ENCODE data around the gene TRIM17.
"Not testable (repeated sequence)": the region's sequence is repeated elsewhere in the genome, so short reads cannot be mapped to it uniquely, and the experiment has no call there.

Gene TRIM17

GRCh38 chr1:228446852-228447251 lies 30.2 kb upstream of the TRIM17 start:
- H3K27me3 ChIP-seq (ENCODE audit: insufficient read depth, low read length), result peaks cover 61% of the 10 kb centered on the region
- no peak overlapping the region for H3K4me3 ChIP-seq (ENCODE audit: low read depth, low read length)

DNA sequence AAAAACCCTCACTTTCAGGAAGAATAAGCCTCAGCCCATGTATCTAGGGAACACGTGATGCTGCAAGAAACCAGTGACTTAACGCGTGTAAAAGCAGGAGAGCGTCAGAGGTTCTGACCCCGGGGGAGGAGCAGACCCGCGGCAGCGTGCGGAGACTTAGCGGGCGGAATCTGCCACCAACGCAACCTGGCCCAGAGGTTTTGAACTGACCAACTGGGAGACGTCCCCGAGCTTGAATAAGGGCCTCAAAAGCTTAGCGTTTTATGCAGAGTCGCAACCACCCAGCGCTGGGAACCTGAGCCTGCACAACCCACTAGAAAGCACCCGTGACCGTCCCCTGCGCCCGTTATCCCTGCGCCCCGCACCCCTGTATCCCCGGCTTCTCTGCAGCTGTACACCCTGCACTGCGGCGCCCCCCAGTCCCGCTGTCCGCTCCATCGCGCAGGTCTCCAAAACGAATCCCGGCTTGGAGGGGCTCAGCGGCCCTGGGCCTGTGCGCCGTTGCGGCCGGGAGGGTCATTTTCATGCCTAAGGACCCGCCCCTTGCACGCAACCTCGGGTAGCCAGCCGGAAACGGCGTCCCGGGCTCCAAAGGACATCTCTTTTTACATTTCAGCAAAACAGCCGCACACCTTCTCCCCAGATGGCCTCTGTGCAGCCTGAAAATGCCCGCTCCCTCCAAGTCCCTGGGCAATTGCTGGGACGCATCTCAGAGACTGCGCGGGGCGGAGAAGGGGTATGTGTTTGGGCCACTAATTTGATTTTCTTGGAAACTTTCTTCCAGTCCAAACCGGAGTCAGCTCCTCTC lies 29.4 kb upstream of the TRIM17 start:
- H3K36me3 ChIP-seq (ENCODE audit: insufficient read depth, low read length), result no peaks in the 10 kb centered on the region
- peak overlapping the region; percentile 77 for H2AFZ ChIP-seq (ENCODE audit: low read length, unreplicated experiment)
- no peaks in the 10 kb centered on the region for H3K79me2 ChIP-seq (ENCODE audit: control insufficient read depth, insufficient read depth, low read length, unreplicated experiment)
- H3K4me3 ChIP-seq (ENCODE audit: low read depth, low read length), result peak overlapping the region; percentile 67
- H3K4me1 ChIP-seq (ENCODE audit: control insufficient read depth, insufficient read depth, low read length, unreplicated experiment), result peaks cover 5% of the 10 kb centered on the region
- H3K27ac ChIP-seq (ENCODE audit: low read depth, low read length), result no peak overlapping the region
- peaks cover 69% of the 10 kb centered on the region for H3K27me3 ChIP-seq (ENCODE audit: insufficient read depth, low read length)

More at GRCh38 chr1:228446852-228447251, 30.2 kb upstream of the TRIM17 start:
- H3K79me2 ChIP-seq (ENCODE audit: control insufficient read depth, insufficient read depth, low read length, unreplicated experiment), result no peaks in the 10 kb centered on the region
- H3K4me1 ChIP-seq (ENCODE audit: control insufficient read depth, insufficient read depth, low read length, unreplicated experiment), result peaks cover 5% of the 10 kb centered on the region
- H3K27ac ChIP-seq (ENCODE audit: low read depth, low read length), result no peak overlapping the region
- H2AFZ ChIP-seq (ENCODE audit: low read length, unreplicated experiment), result no peak overlapping the region
- no peaks in the 10 kb centered on the region for H3K36me3 ChIP-seq (ENCODE audit: insufficient read depth, low read length)

- Histone ChIP-seq H2AFZ (ENCODE audit: low read length, unreplicated experiment) (peak overlapping the region; percentile 77), H3K79me2 (ENCODE audit: control insufficient read depth, insufficient read depth, low read length, unreplicated experiment) (no peaks in the 10 kb centered on the region), H3K36me3 (ENCODE audit: insufficient read depth, low read length) (no peaks in the 10 kb centered on the region), H3K4me1 (ENCODE audit: control insufficient read depth, insufficient read depth, low read length, unreplicated experiment) (peaks cover 5% of the 10 kb centered on the region), H3K27me3 (ENCODE audit: insufficient read depth, low read length) (peaks cover 75% of the 10 kb centered on the region), H3K27ac (ENCODE audit: low read depth, low read length) (no peak overlapping the region), H3K4me3 (ENCODE audit: low read depth, low read length) (peak overlapping the region; percentile 67)
Observed at GRCh38 chr1:228445490-228445842, 28.8 kb upstream of the TRIM17 start.

GRCh38 chr1:228443395-228443794 lies 26.7 kb upstream of the TRIM17 start:
- Histone ChIP-seq H3K27ac (ENCODE audit: low read depth, low read length) (no peak overlapping the region), H3K27me3 (ENCODE audit: insufficient read depth, low read length) (peaks cover 87% of the 10 kb centered on the region), H3K79me2 (ENCODE audit: control insufficient read depth, insufficient read depth, low read length, unreplicated experiment) (no peaks in the 10 kb centered on the region), H3K4me1 (ENCODE audit: control insufficient read depth, insufficient read depth, low read length, unreplicated experiment) (peaks cover 5% of the 10 kb centered on the region), H2AFZ (ENCODE audit: low read length, unreplicated experiment) (no peak overlapping the region), H3K36me3 (ENCODE audit: insufficient read depth, low read length) (no peaks in the 10 kb centered on the region), H3K4me3 (ENCODE audit: low read depth, low read length) (no peak overlapping the region)

- Histone ChIP-seq H3K4me1 (ENCODE audit: control insufficient read depth, insufficient read depth, low read length, unreplicated experiment) (peaks cover 5% of the 10 kb centered on the region), H3K27me3 (ENCODE audit: insufficient read depth, low read length) (peaks cover 79% of the 10 kb centered on the region)
Observed at GRCh38 chr1:228440761-228441500, 24.3 kb upstream of the TRIM17 start.

GRCh38 chr1:228438266-228438665 lies 21.6 kb upstream of the TRIM17 start:
- Histone ChIP-seq H3K36me3 (ENCODE audit: insufficient read depth, low read length) (no peaks in the 10 kb centered on the region), H2AFZ (ENCODE audit: low read length, unreplicated experiment) (no peak overlapping the region), H3K27ac (ENCODE audit: low read depth, low read length) (no peak overlapping the region), H3K27me3 (ENCODE audit: insufficient read depth, low read length) (peaks cover 67% of the 10 kb centered on the region), H3K4me3 (ENCODE audit: low read depth, low read length) (no peak overlapping the region), H3K79me2 (ENCODE audit: control insufficient read depth, insufficient read depth, low read length, unreplicated experiment) (no peaks in the 10 kb centered on the region), H3K4me1 (ENCODE audit: control insufficient read depth, insufficient read depth, low read length, unreplicated experiment) (no peaks in the 10 kb centered on the region)

More at GRCh38 chr1:228440761-228441500, 24.3 kb upstream of the TRIM17 start:
- Histone ChIP-seq H3K4me3 (ENCODE audit: low read depth, low read length) (no peak overlapping the region), H3K36me3 (ENCODE audit: insufficient read depth, low read length) (no peaks in the 10 kb centered on the region), H3K27ac (ENCODE audit: low read depth, low read length) (no peak overlapping the region), H3K79me2 (ENCODE audit: control insufficient read depth, insufficient read depth, low read length, unreplicated experiment) (no peaks in the 10 kb centered on the region), H2AFZ (ENCODE audit: low read length, unreplicated experiment) (no peak overlapping the region)

GRCh38 chr1:228437424-228437962 lies 20.8 kb upstream of the TRIM17 start:
- no peak overlapping the region for H3K4me3 ChIP-seq (ENCODE audit: low read depth, low read length)
- H3K27me3 ChIP-seq (ENCODE audit: insufficient read depth, low read length), result peaks cover 60% of the 10 kb centered on the region
- no peak overlapping the region for H3K27ac ChIP-seq (ENCODE audit: low read depth, low read length)
- no peaks in the 10 kb centered on the region for H3K79me2 ChIP-seq (ENCODE audit: control insufficient read depth, insufficient read depth, low read length, unreplicated experiment)
- no peaks in the 10 kb centered on the region for H3K36me3 ChIP-seq (ENCODE audit: insufficient read depth, low read length)
- no peaks in the 10 kb centered on the region for H3K4me1 ChIP-seq (ENCODE audit: control insufficient read depth, insufficient read depth, low read length, unreplicated experiment)
- no peak overlapping the region for H2AFZ ChIP-seq (ENCODE audit: low read length, unreplicated experiment)

- no peaks in the 10 kb centered on the region for H3K79me2 ChIP-seq (ENCODE audit: control insufficient read depth, insufficient read depth, low read length, unreplicated experiment)
- no peak overlapping the region for H2AFZ ChIP-seq (ENCODE audit: low read length, unreplicated experiment)
- peaks cover 37% of the 10 kb centered on the region for H3K27me3 ChIP-seq (ENCODE audit: insufficient read depth, low read length)
- H3K36me3 ChIP-seq (ENCODE audit: insufficient read depth, low read length), result no peaks in the 10 kb centered on the region
- no peak overlapping the region for H3K4me3 ChIP-seq (ENCODE audit: low read depth, low read length)
- H3K27ac ChIP-seq (ENCODE audit: low read depth, low read length), result no peak overlapping the region
- no peaks in the 10 kb centered on the region for H3K4me1 ChIP-seq (ENCODE audit: control insufficient read depth, insufficient read depth, low read length, unreplicated experiment)
Observed at GRCh38 chr1:228434689-228435088, 18.0 kb upstream of the TRIM17 start.

- not testable (repeated sequence) for H3K36me3 ChIP-seq (ENCODE audit: insufficient read depth, low read length); H3K27ac ChIP-seq (ENCODE audit: low read depth, low read length)
- H3K27me3 ChIP-seq (ENCODE audit: insufficient read depth, low read length), result peaks cover 41% of the 10 kb centered on the region
Observed at GRCh38 chr1:228433337-228434053, 16.8 kb upstream of the TRIM17 start.

GRCh38 chr1:228430243-228430642 lies 13.6 kb upstream of the TRIM17 start:
- peaks cover 29% of the 10 kb centered on the region for H3K27me3 ChIP-seq (ENCODE audit: insufficient read depth, low read length)
- no peaks in the 10 kb centered on the region for H3K79me2 ChIP-seq (ENCODE audit: control insufficient read depth, insufficient read depth, low read length, unreplicated experiment)
- no peaks in the 10 kb centered on the region for H3K36me3 ChIP-seq (ENCODE audit: insufficient read depth, low read length)
- no peak overlapping the region for H2AFZ ChIP-seq (ENCODE audit: low read length, unreplicated experiment)
- H3K4me3 ChIP-seq (ENCODE audit: low read depth, low read length), result no peak overlapping the region
- H3K27ac ChIP-seq (ENCODE audit: low read depth, low read length), result no peak overlapping the region
- no peaks in the 10 kb centered on the region for H3K4me1 ChIP-seq (ENCODE audit: control insufficient read depth, insufficient read depth, low read length, unreplicated experiment)

More at GRCh38 chr1:228433337-228434053, 16.8 kb upstream of the TRIM17 start:
- H3K79me2 ChIP-seq (ENCODE audit: control insufficient read depth, insufficient read depth, low read length, unreplicated experiment); H2AFZ ChIP-seq (ENCODE audit: low read length, unreplicated experiment); H3K4me3 ChIP-seq (ENCODE audit: low read depth, low read length); H3K4me1 ChIP-seq (ENCODE audit: control insufficient read depth, insufficient read depth, low read length, unreplicated experiment): not testable (repeated sequence)

Data from ACC112 (cell line).